HepG2 (cell line): ENCODE data around the gene LAMB4. TPM values are rescaled to one million over a fixed set of nuclear protein-coding genes. Genes with fewer than 3 reads are reported as not detected.

Experiments used
- ATAC-seq: fragments of 200-7000 bp; cut with Tn5 transposase; 3 replicates; pipeline ENCODE4 v1.9.1; 2020; ENCODE audit warnings: mild to moderate bottlenecking, moderate library complexity
- BruUV-seq: library from RNA; stranded (reverse); fragments of 400-500 nt; replicated peaks from 2 replicates; lab custom pipeline; 2021; lab: Mats Ljungman, UMichigan
- CTCF ChIA-PET: fragments of 300-600 bp; formaldehyde crosslinking; extraction: SDS; loops from one replicate; lab custom pipeline; 2021; ENCODE audit warnings: low total read pairs, inconsistent platforms, low intra/inter-chr PET ratio; lab: Yijun Ruan, JAX
- POLR2A ChIA-PET: fragments of 350-600 bp; sonication (Branson Sonifier 250); formaldehyde crosslinking; loops from one replicate; lab custom pipeline; 2020; ENCODE audit warnings: antibody characterized with exemption, inconsistent platforms; lab: Yijun Ruan, JAX
- DNase-seq: peaks from one replicate; pipeline ENCODE4 v3.0.0-alpha.2; 2015; ENCODE audit warnings: low spot score
- FAIRE-seq: peaks from 3 replicates; lab custom pipeline; 2011; peaks lifted over from hg19 to GRCh38; lab: Jason Lieb, UNC
- H2AFZ ChIP-seq: one replicate; pipeline ENCODE4 v1.6.1; 2011; ENCODE audit warnings: low read length, inconsistent platforms
- H3K27ac ChIP-seq: fragments of 300-600 bp; 3 replicates; pipeline ENCODE4 v1.8.0; 2011; ENCODE audit warnings: mixed run types, mild to moderate bottlenecking, mixed read lengths, low read length, inconsistent platforms; ENCODE audit not compliant: insufficient read depth; ENCODE audit errors: extremely low read length
- H3K27me3 ChIP-seq, 2 experiments: fragments of 200-600 bp in 1 of 2; 2 replicates in 1 of 2; 3 replicates in 1 of 2; pipeline versions ENCODE4 v1.6.0 to v1.8.0; 2011; ENCODE audit warnings: low read length in 2 of 2, mild to moderate bottlenecking in 2 of 2, moderate library complexity in 2 of 2, inconsistent platforms in 1 of 2; ENCODE audit not compliant: insufficient read depth in 2 of 2, control insufficient read depth in 1 of 2
- H3K36me3 ChIP-seq, 2 experiments: fragments of 200-600 bp in 1 of 2; replicated peaks in 1 of 2; 2 replicates in 1 of 2; 3 replicates in 1 of 2; pipeline versions ENCODE4 v1.5.1 to v1.8.0; 2011; ENCODE audit warnings: low read length in 2 of 2, inconsistent platforms in 1 of 2; ENCODE audit not compliant: insufficient read depth in 2 of 2, control insufficient read depth in 1 of 2
- H3K4me1 ChIP-seq: 2 replicates; pipeline ENCODE4 v1.5.1; 2012; ENCODE audit warnings: low read length, inconsistent platforms; ENCODE audit not compliant: insufficient read depth
- H3K4me2 ChIP-seq: 2 replicates; pipeline ENCODE4 v1.6.0; 2011; ENCODE audit warnings: low read depth, low read length, inconsistent platforms
- H3K4me3 ChIP-seq, 3 experiments: fragments of 200-600 bp in 1 of 3; sonication (generic), shearing (Covaris generic) in 1 of 3; replicated peaks in 1 of 3; 2 replicates each; pipeline ENCODE4 v1.5.1; 2011 to 2016; ENCODE audit warnings: low read length in 3 of 3, inconsistent platforms in 2 of 3, low read depth in 2 of 3, mild to moderate bottlenecking in 2 of 3, control low read depth in 1 of 3, mixed read lengths in 1 of 3; ENCODE audit not compliant: insufficient read depth in 1 of 3
- H3K79me2 ChIP-seq: one replicate; pipeline ENCODE4 v1.6.1; 2011; ENCODE audit warnings: low read length, inconsistent platforms; ENCODE audit not compliant: insufficient read depth
- H3K9ac ChIP-seq: 2 replicates; pipeline ENCODE4 v1.6.0; 2011; ENCODE audit warnings: mild to moderate bottlenecking, low read depth, low read length, inconsistent platforms; ENCODE audit not compliant: insufficient read depth
- H3K9me3 ChIP-seq: 2 replicates; pipeline ENCODE4 v1.5.1; 2012; ENCODE audit warnings: mild to moderate bottlenecking, low read length
- H4K20me1 ChIP-seq: 2 replicates; pipeline ENCODE4 v1.6.0; 2011; ENCODE audit warnings: inconsistent platforms, mild to moderate bottlenecking, low read length, moderate library complexity; ENCODE audit not compliant: insufficient read depth
- GPN1 ChIP-seq: sonication (generic); formaldehyde crosslinking; IDR thresholded peaks from 2 replicates; pipeline ENCODE4 v1.5.1; 2020; ENCODE audit warnings: missing genetic modification reagents, borderline replicate concordance
- GTF2F1 ChIP-seq: fragments of 150-350 bp; IDR thresholded peaks from 2 replicates; pipeline ENCODE4 v1.6.1; 2014; ENCODE audit warnings: low read length
- REST ChIP-seq, 2 experiments: IDR thresholded peaks; 2 replicates each; pipeline ENCODE4 v1.6.1; 2011 to 2012; ENCODE audit warnings: low read length in 2 of 2, borderline replicate concordance in 1 of 2, low read depth in 1 of 2, mild to moderate bottlenecking in 1 of 2, moderate library complexity in 1 of 2
- ZBTB1 ChIP-seq: sonication (generic); formaldehyde crosslinking; IDR thresholded peaks from 2 replicates; pipeline ENCODE4 v1.4.0; 2020; ENCODE audit warnings: missing genetic modification reagents, borderline replicate concordance
- ZFX ChIP-seq: sonication (generic); formaldehyde crosslinking; IDR thresholded peaks from 2 replicates; pipeline ENCODE4 v1.4.0; 2020; ENCODE audit warnings: mild to moderate bottlenecking, low read depth, missing genetic modification reagents, moderate library complexity
- WGBS: methylation state at CpG from one replicate; pipeline ENCODE4 v1.1.6; 2017; ENCODE audit warnings: low lambda C conversion rate; 5-methylcytosine and 5-hydroxymethylcytosine counted together
- in situ Hi-C: cut with HindIII; loops from 2 replicates; pipeline ENCODE4 v1.10.0; 2017; ENCODE audit warnings: low pct_unique_long_range_greater_than_20kb; ENCODE audit not compliant: extremely low pct_ligation_motif_present
- intact Hi-C: fragments of 100-400 bp; cut with micrococcal nuclease; formaldehyde crosslinking; loops from one replicate; pipeline ENCODE4 v1.10.0; 2022; ENCODE audit not compliant: unreplicated experiment
- polyA plus RNA-seq, 8 experiments: library from polyadenylated mRNA; depleted of rRNA in 3 of 8; stranded (reverse) in 7 of 8; unstranded in 1 of 8; fragments of >200 nt; fragmentation: Illumina TruSeq in 4 of 8; extraction: Trizol in 4 of 8; gene quantifications; 2 replicates each; pipeline versions ENCODE4 v1.2.1 to v1.2.3, GENCODE V29; 2011 to 2016; ENCODE audit warnings: low read depth in 4 of 8, missing spikeins in 1 of 8, mixed read lengths in 1 of 8; ENCODE audit not compliant: insufficient read depth in 1 of 8
- total RNA-seq, 5 experiments: library from RNA; depleted of rRNA; stranded (reverse); fragments of >200 nt; fragmentation: Illumina TruSeq; extraction: Trizol; gene quantifications; 2 replicates each; pipeline ENCODE4 v1.2.3, GENCODE V29; 2016; ENCODE audit warnings: low read depth in 1 of 5

The LAMB4 gene
- total and polyA plus RNA-seq, 2 of the 13 experiments (the other 11 are each of a cell fraction or from before 2014, with no cell fraction given): 0.05 TPM; not detected in 1

- CTCF ChIA-PET: no interaction called here
- in situ Hi-C loops (no loop called here), intact Hi-C loops (loop anchor here (5.0 kb wide), 1 partner anchor 44 kb away; no protein-coding TSS in a partner anchor)
- Histone ChIP-seq H2AFZ (no peak overlapping the region), H3K4me2 (no peak overlapping the region), H3K79me2 (no peaks in the 10 kb centered on the region), H3K9ac (no peak overlapping the region), H3K36me3 (no peaks in the 10 kb centered on the region), H3K4me3 (no peak overlapping the region), H3K27ac (no peak overlapping the region), H4K20me1 (no peaks in the 10 kb centered on the region), H3K4me1 (peaks cover 38% of the 10 kb centered on the region), H3K9me3 (no peaks in the 10 kb centered on the region), H3K27me3 (no peaks in the 10 kb centered on the region)
- WGBS: 74% methylated on average over 4 of the region's 4 CpGs
- no peak for DNase-seq
- no peak for FAIRE-seq
- no TSS peak for BruUV-seq
- TF ChIP-seq REST (IDR thresholded peaks at IDR 0.05; ENCODE audit: borderline replicate concordance in 1 of 2, low read depth in 1 of 2, low read length in 2 of 2): peak in 1 of 2 experiments; percentile 41; a peak in 1 of 4 replicates
- no peak for TF ChIP-seq ZFX (CRISPR knock-in tag)
- POLR2A ChIA-PET: no interaction called here
- no peak for ATAC-seq
These were observed 76.9 kb downstream of the LAMB4 start for GRCh38 chr7:108053250-108053649.

- Histone ChIP-seq H3K4me2 (no peak overlapping the region), H4K20me1 (no peaks in the 10 kb centered on the region), H3K9me3 (no peaks in the 10 kb centered on the region), H2AFZ (no peak overlapping the region), H3K4me3 (no peak overlapping the region), H3K36me3 (no peaks in the 10 kb centered on the region), H3K27me3 (no peaks in the 10 kb centered on the region), H3K4me1 (peaks cover 38% of the 10 kb centered on the region), H3K27ac (no peak overlapping the region), H3K79me2 (no peaks in the 10 kb centered on the region), H3K9ac (no peak overlapping the region)
- in situ Hi-C loops: no loop called here
- no TSS peak for BruUV-seq
- intact Hi-C loops: loop anchor here (5.0 kb wide), 1 partner anchor 46 kb away; no protein-coding TSS in a partner anchor
- no peak for ATAC-seq
- FAIRE-seq: no peak
- ChIA-PET CTCF (no interaction called here), POLR2A (no interaction called here)
- WGBS: 40% methylated on average over 1 of the region's 1 CpG
- no peak for TF ChIP-seq GTF2F1
- no peak for TF ChIP-seq GPN1 (CRISPR knock-in tag)
- TF ChIP-seq ZBTB1 (CRISPR knock-in tag): no peak
- no peak for DNase-seq
These were observed 78.7 kb downstream of the LAMB4 start for GRCh38 chr7:108051454-108051853.
